Motor neuron (in vitro differentiated cells): ENCODE data around the gene WDR41. TPM values are rescaled to one million over a fixed set of nuclear protein-coding genes. Genes with fewer than 3 reads are reported as not detected.
"Not testable (repeated sequence)": the region's sequence is repeated elsewhere in the genome, so short reads cannot be mapped to it uniquely, and the experiment has no call there.

Experiments
- ATAC-seq, 8 experiments: fragments of 200-7000 bp; cut with Tn5 transposase; replicated peaks in 6 of 8; 2 replicates each; pipeline ENCODE4 v1.8.0; 2021; ENCODE audit warnings: mild to moderate bottlenecking in 8 of 8, moderate library complexity in 8 of 8
- H3K27ac ChIP-seq, 2 donors: fragments of 250-450 bp; sonication (Bioruptor Pico); 2 replicates each; pipeline ENCODE4 v1.9.0; 2021; ENCODE audit warnings: antibody characterized with exemption in 2 of 2, mild to moderate bottlenecking in 2 of 2, moderate library complexity in 1 of 2
- H3K4me1 ChIP-seq, 2 donors: fragments of 250-450 bp; sonication (Bioruptor Pico); replicated peaks in 1 of 2; 2 replicates each; pipeline ENCODE4 v1.6.1; 2021; ENCODE audit warnings: antibody characterized with exemption in 2 of 2, mild to moderate bottlenecking in 2 of 2, moderate library complexity in 1 of 2
- H3K4me3 ChIP-seq, 5 donors: fragments of 250-450 bp; sonication (Bioruptor Pico); 2 replicates each; pipeline ENCODE4 v1.9.0; 2021; ENCODE audit warnings: antibody characterized with exemption in 5 of 5, mild to moderate bottlenecking in 5 of 5, moderate library complexity in 4 of 5
- WGBS, 10 experiments: fragments of 450-650 bp; shearing (Covaris generic); methylation state at CpG; one replicate each; pipeline ENCODE4 v1.0.0; 2022; 5-methylcytosine and 5-hydroxymethylcytosine counted together
- in situ Hi-C, 9 experiments: fragments of 400-800 bp; cut with MboI; loops; one replicate each; pipeline ENCODE4 v1.15.0; 2021; ENCODE audit warnings: low sequenced_read_pairs in 9 of 9, low pct_unique_long_range_greater_than_20kb in 2 of 9; ENCODE audit not compliant: unreplicated experiment in 9 of 9
- total RNA-seq, 8 experiments: library from RNA; unstranded; fragments of 300-600 nt; gene quantifications; 2 replicates each; pipeline versions ENCODE4 v1.2.3 to v1.2.4, GENCODE V29; 2022

The WDR41 gene
- total RNA-seq, result 100 to 1,000 TPM in 1 of 8 experiments, 10 to 100 TPM in 7; 26.1 to 117 (median 49.1) TPM

- in situ Hi-C loops, result loop anchor here in 1 of 9 experiments (25.0 kb wide), 1 partner anchor 355 kb away; no protein-coding TSS in a partner anchor
- peak; percentile 90 to 95 (median 93) for ATAC-seq
- Histone ChIP-seq H3K4me3 (peak within 1 kb of the TSS; percentile 72 to 88 (median 76)), H3K27ac (peak within 1 kb of the TSS; percentile 85 to 88), H3K4me1 (peaks cover 4 to 15% of the 10 kb centered on the region in 2 donors)
- 0 to 9% (median 0%) methylated on average over 1 to 25 of the region's 90 CpGs; no CpG with 5 or more reads in 2 of the 10 experiments for WGBS, 10 experiments
Measured at GRCh38 chr5:77491783-77492652, at the start of gene WDR41. WDR41 (minus strand) TSS chr5:77492316; CDS start chr5:77492220, 96 bp downstream.

GRCh38 chr5:77531297-77531696 lies 39.2 kb upstream of the WDR41 start:
- in situ Hi-C loops, result no loop called here
- no peaks in the 10 kb centered on the region for H3K4me1 ChIP-seq
- WGBS, 10 experiments, result 22 to 93% (median 60%) methylated on average over 2 to 3 of the region's 3 CpGs
- no peak overlapping the region for H3K27ac ChIP-seq
- no peak overlapping the region for H3K4me3 ChIP-seq
- no peak for ATAC-seq

GRCh38 chr5:77518304-77518703 lies 26.2 kb upstream of the WDR41 start:
- Histone ChIP-seq H3K4me3 (no peak overlapping the region), H3K27ac (no peak overlapping the region), H3K4me1 (no peaks in the 10 kb centered on the region)
- in situ Hi-C loops, result no loop called here
- 13 to 83% (median 57%) methylated on average over 2 of the region's 2 CpGs for WGBS, 10 experiments
- no peak for ATAC-seq

- Histone ChIP-seq H3K4me3 (no peak overlapping the region), H3K4me1 (no peaks in the 10 kb centered on the region), H3K27ac (no peak overlapping the region)
- in situ Hi-C loops, result no loop called here
- WGBS, 10 experiments, result 40 to 100% (median 80%) methylated on average over 1 of the region's 1 CpG; no CpG with 5 or more reads in 5 of the 10 experiments
- ATAC-seq, result no peak
Measured at GRCh38 chr5:77514457-77514856, 22.3 kb upstream of the WDR41 start.

- H3K27ac ChIP-seq, result no peak overlapping the region
- peak in 1 of 8 experiments; percentile 58 for ATAC-seq
- no peak overlapping the region for H3K4me3 ChIP-seq
- 9 to 100% (median 63%) methylated on average over 1 of the region's 1 CpG for WGBS, 10 experiments
- no peaks in the 10 kb centered on the region for H3K4me1 ChIP-seq
- in situ Hi-C loops, result no loop called here
Measured at GRCh38 chr5:77513321-77513720, 21.2 kb upstream of the WDR41 start.

- ATAC-seq, in situ Hi-C loops, H3K27ac ChIP-seq, H3K4me1 ChIP-seq, H3K4me3 ChIP-seq: not testable (repeated sequence)
- WGBS, 10 experiments, result 0 to 100% (median 86%) methylated on average over 1 to 8 of the region's 9 CpGs; no CpG with 5 or more reads in 5 of the 10 experiments
Measured at GRCh38 chr5:77501132-77501531, 9.0 kb upstream of the WDR41 start.

- no peaks in the 10 kb centered on the region for H3K4me1 ChIP-seq
- no peak overlapping the region for H3K27ac ChIP-seq
- in situ Hi-C loops, result loop anchor here in 1 of 9 experiments (25.0 kb wide), 1 partner anchor 363 kb away; no protein-coding TSS in a partner anchor
- WGBS, 10 experiments, result 72 to 100% (median 90%) methylated on average over 2 of the region's 2 CpGs; no CpG with 5 or more reads in 1 of the 10 experiments
- no peak for ATAC-seq
- no peak overlapping the region for H3K4me3 ChIP-seq
Measured at GRCh38 chr5:77499973-77500372, 7.9 kb upstream of the WDR41 start.

- no peak overlapping the region for H3K27ac ChIP-seq
- WGBS, 10 experiments, result 20 to 90% (median 60%) methylated on average over 1 to 3 of the region's 3 CpGs; no CpG with 5 or more reads in 2 of the 10 experiments
- no peak overlapping the region for H3K4me3 ChIP-seq
- H3K4me1 ChIP-seq, result no peaks in the 10 kb centered on the region
- no peak for ATAC-seq
- in situ Hi-C loops, result loop anchor here in 1 of 9 experiments (25.0 kb wide), 1 partner anchor 362 kb away; no protein-coding TSS in a partner anchor
Measured at GRCh38 chr5:77499441-77499840, 7.3 kb upstream of the WDR41 start.

- WGBS, 10 experiments, result 13 to 100% (median 90%) methylated on average over 1 to 2 of the region's 2 CpGs
- Histone ChIP-seq H3K27ac (no peak overlapping the region), H3K4me1 (no peaks in the 10 kb centered on the region), H3K4me3 (no peak overlapping the region)
- in situ Hi-C loops, result loop anchor here in 1 of 9 experiments (25.0 kb wide), 1 partner anchor 362 kb away; no protein-coding TSS in a partner anchor
- no peak for ATAC-seq
Measured at GRCh38 chr5:77498952-77499351, 6.8 kb upstream of the WDR41 start.

GRCh38 chr5:77494935-77495334 lies 2.8 kb upstream of the WDR41 start:
- peaks cover 4 to 11% of the 10 kb centered on the region in 2 donors for H3K4me1 ChIP-seq
- no peak overlapping the region for H3K27ac ChIP-seq
- in situ Hi-C loops, result loop anchor here in 1 of 9 experiments (25.0 kb wide), 1 partner anchor 358 kb away; no protein-coding TSS in a partner anchor
- WGBS, 10 experiments, result 79 to 100% (median 96%) methylated on average over 3 of the region's 3 CpGs
- no peak for ATAC-seq
- no peak overlapping the region for H3K4me3 ChIP-seq

- Histone ChIP-seq H3K4me1 (peaks cover 4 to 15% of the 10 kb centered on the region in 2 donors), H3K4me3 (peak overlapping the region; percentile 72 to 88 (median 76)), H3K27ac (peak overlapping the region in 1 of 2 donors; percentile 85)
- no peak for ATAC-seq
- WGBS, 10 experiments, result 0 to 100% (median 50%) methylated on average over 1 to 4 of the region's 4 CpGs; no CpG with 5 or more reads in 2 of the 10 experiments
- in situ Hi-C loops, result loop anchor here in 1 of 9 experiments (25.0 kb wide), 1 partner anchor 355 kb away; no protein-coding TSS in a partner anchor
Measured at GRCh38 chr5:77492653-77493000, 511 bp upstream of the WDR41 start.

GRCh38 chr5:77490741-77491344 lies 1.3 kb downstream of the WDR41 start:
- in situ Hi-C loops, result loop anchor here in 1 of 9 experiments (25.0 kb wide), 1 partner anchor 354 kb away; no protein-coding TSS in a partner anchor
- WGBS, 10 experiments, result 5 to 50% (median 25%) methylated on average over 1 to 8 of the region's 11 CpGs
- ATAC-seq, result not testable (repeated sequence)
- Histone ChIP-seq H3K4me1 (peaks cover 4 to 15% of the 10 kb centered on the region in 2 donors), H3K4me3 (peak overlapping the region; percentile 72 to 88 (median 76)), H3K27ac (peak overlapping the region; percentile 29 to 52)
